ENCODE results near the gene ZNF674.
"Not testable (repeated sequence)": the region's sequence is repeated elsewhere in the genome, so short reads cannot be mapped to it uniquely, and the experiment has no call there.

The ZNF674 gene

GRCh38 chrX:46460801-46461659 lies 84.2 kb downstream of the ZNF674 start:
- DNase-seq, result not testable (repeated sequence)

GRCh38 chrX:46459603-46460002 lies 85.6 kb downstream of the ZNF674 start:
- no peak for DNase-seq

GRCh38 chrX:46456125-46456922 lies 88.9 kb downstream of the ZNF674 start:
- DNase-seq, result no peak

All from NCI-H524 treated with DMSO at 0.1 percent for 48 hours (cell line).